Right atrium auricular region (tissue), 2 donors: Measurements from ENCODE around the gene DRAM2. TPM values are rescaled to one million over a fixed set of nuclear protein-coding genes. Genes with fewer than 3 reads are reported as not detected.

Experiments used
- DNase-seq: peaks from one replicate; pipeline ENCODE4 v3.0.0-alpha.2; 2019; ENCODE audit warnings: low spot score
- H3K27ac ChIP-seq, 2 donors: fragments of 200-600 bp; sonication (generic); 1 replicate in 1 of 2; 2 replicates in 1 of 2; pipeline ENCODE4 v1.5.1; 2016 to 2019
- H3K27me3 ChIP-seq, 2 donors: fragments of 200-600 bp; sonication (generic); one replicate each; pipeline versions ENCODE4 v1.5.1 to v1.6.0; 2017 to 2019
- H3K36me3 ChIP-seq: fragments of 200-600 bp; sonication (generic); one replicate; pipeline ENCODE4 v1.5.1; 2016
- H3K4me1 ChIP-seq, 2 donors: fragments of 200-600 bp; sonication (generic); one replicate each; pipeline versions ENCODE4 v1.5.1 to v1.6.0; 2017 to 2019
- H3K4me3 ChIP-seq, 2 donors: fragments of 200-600 bp; sonication (generic); 1 replicate in 1 of 2; 2 replicates in 1 of 2; pipeline ENCODE4 v1.5.1; 2017 to 2019; ENCODE audit warnings: mild to moderate bottlenecking in 1 of 2, moderate library complexity in 1 of 2
- H3K9me3 ChIP-seq, 2 donors: fragments of 200-600 bp; sonication (generic); one replicate each; pipeline ENCODE4 v1.5.1; 2019
- total RNA-seq, 2 donors: library from RNA; depleted of rRNA; stranded (reverse); fragments of >200 nt; gene quantifications; one replicate each; pipeline ENCODE4 v1.1.0, GENCODE V29; 2016
- TF ChIP-seq, protein P1 (sequence below), 2 donors: fragments of 200-600 bp; sonication (generic); IDR thresholded peaks; one replicate each; pipeline ENCODE4 v1.5.1; 2019; ENCODE audit warnings: antibody characterized with exemption in 2 of 2

Gene DRAM2
- total RNA-seq, 2 donors from 2014 or later, result 33.0 to 56.4 TPM

DNA sequence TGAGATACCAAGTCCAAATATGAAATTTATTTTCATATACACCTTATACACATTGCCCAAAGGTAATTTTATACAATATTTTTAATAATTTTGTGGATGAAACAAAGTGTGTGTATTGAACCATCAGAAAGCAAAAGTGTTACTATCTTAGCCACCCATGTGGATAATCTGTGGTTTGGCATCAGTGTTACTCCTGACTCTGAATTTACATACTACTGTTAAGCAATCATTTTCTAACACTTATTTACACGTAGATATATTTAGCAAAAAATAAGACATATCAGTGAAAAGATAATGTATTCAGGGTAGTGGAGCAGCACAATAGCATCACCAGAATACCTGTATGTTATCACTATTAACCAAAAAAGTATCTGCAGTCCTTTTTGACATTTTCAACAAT lies 36.8 kb upstream of the DRAM2 start:
- Histone ChIP-seq H3K27ac (no peak overlapping the region), H3K4me1 (no peaks in the 10 kb centered on the region), H3K36me3 (peaks cover 33% of the 10 kb centered on the region), H3K4me3 (no peak overlapping the region), H3K27me3 (no peaks in the 10 kb centered on the region), H3K9me3 (no peaks in the 10 kb centered on the region)
- no peak for DNase-seq
- TF ChIP-seq, protein P1, sequence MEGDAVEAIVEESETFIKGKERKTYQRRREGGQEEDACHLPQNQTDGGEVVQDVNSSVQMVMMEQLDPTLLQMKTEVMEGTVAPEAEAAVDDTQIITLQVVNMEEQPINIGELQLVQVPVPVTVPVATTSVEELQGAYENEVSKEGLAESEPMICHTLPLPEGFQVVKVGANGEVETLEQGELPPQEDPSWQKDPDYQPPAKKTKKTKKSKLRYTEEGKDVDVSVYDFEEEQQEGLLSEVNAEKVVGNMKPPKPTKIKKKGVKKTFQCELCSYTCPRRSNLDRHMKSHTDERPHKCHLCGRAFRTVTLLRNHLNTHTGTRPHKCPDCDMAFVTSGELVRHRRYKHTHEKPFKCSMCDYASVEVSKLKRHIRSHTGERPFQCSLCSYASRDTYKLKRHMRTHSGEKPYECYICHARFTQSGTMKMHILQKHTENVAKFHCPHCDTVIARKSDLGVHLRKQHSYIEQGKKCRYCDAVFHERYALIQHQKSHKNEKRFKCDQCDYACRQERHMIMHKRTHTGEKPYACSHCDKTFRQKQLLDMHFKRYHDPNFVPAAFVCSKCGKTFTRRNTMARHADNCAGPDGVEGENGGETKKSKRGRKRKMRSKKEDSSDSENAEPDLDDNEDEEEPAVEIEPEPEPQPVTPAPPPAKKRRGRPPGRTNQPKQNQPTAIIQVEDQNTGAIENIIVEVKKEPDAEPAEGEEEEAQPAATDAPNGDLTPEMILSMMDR (IDR thresholded peaks at IDR 0.05), result no peak

DNA sequence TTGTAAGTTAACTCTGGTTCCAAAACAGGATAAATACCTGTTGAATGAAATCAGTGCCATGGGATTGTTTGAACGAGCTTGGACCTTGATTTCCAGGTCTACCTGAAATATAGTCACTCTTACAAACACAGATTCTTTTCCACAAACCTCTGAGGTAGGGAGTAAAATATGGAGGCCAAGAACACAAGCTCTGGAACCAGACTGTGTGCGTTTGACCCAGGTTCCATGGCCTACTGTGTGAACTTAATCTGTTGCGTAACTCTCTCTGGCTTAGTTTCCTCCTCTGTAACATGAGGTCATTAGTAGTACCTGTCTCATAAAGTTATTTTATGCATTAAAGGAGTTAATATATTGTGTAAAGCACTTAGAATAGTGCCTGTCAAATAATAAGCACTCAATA lies 35.5 kb upstream of the DRAM2 start:
- no peak for DNase-seq
- H3K27ac ChIP-seq, result no peak overlapping the region
- H3K4me3 ChIP-seq, result no peak overlapping the region
- TF ChIP-seq, protein P1 (IDR thresholded peaks at IDR 0.05), result no peak
- H3K27me3 ChIP-seq, result no peaks in the 10 kb centered on the region
- H3K36me3 ChIP-seq, result peaks cover 33% of the 10 kb centered on the region
- no peaks in the 10 kb centered on the region for H3K4me1 ChIP-seq
- H3K9me3 ChIP-seq, result no peaks in the 10 kb centered on the region

DNA sequence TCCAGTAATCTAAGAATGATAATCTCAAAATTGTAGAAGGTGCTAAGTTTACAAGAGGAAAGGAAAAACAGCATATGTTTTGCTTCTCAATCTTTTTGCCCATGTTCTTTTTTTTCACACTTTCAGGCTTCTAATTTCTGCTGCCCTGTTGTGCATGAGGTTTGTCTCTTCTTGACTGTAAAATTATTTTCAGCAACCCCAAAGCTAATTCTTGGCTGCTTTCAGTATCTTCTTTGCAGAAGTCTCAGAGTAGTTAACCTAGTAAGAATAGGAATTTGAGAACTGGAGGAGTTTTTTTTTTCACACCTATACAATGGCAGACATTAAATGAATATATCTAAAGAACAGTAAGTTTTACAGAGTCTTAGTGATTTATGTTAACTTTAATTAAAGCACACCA lies 34.2 kb upstream of the DRAM2 start:
- Histone ChIP-seq H3K36me3 (peaks cover 30% of the 10 kb centered on the region), H3K27me3 (no peaks in the 10 kb centered on the region), H3K9me3 (no peaks in the 10 kb centered on the region), H3K4me3 (no peak overlapping the region), H3K4me1 (no peaks in the 10 kb centered on the region), H3K27ac (no peak overlapping the region)
- TF ChIP-seq, protein P1 (IDR thresholded peaks at IDR 0.05), result no peak
- DNase-seq, result no peak

DNA sequence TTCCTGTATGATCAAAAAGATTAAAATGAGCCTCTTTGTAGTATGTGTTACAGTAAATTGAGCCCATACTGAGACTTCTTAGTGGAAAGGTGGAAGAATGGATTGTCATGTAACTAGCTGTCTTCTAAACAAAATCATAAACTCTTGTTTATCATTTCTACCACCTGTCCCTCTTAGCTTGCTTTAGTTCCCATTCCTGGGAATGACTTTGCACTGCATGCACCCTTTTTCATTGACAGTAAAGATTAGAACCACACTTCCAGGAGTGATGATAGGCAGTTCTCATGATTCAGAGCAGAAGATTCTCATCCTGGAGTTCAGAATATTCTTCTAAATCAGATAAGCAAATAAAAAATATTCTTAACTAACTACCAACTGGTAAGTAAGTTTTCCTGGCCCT lies 32.6 kb upstream of the DRAM2 start:
- no peaks in the 10 kb centered on the region for H3K4me1 ChIP-seq
- H3K27me3 ChIP-seq, result no peaks in the 10 kb centered on the region
- H3K36me3 ChIP-seq, result peaks cover 28% of the 10 kb centered on the region
- no peak for DNase-seq
- H3K4me3 ChIP-seq, result no peak overlapping the region
- no peaks in the 10 kb centered on the region for H3K9me3 ChIP-seq
- no peak overlapping the region for H3K27ac ChIP-seq
- TF ChIP-seq, protein P1 (IDR thresholded peaks at IDR 0.05), result no peak

DNA sequence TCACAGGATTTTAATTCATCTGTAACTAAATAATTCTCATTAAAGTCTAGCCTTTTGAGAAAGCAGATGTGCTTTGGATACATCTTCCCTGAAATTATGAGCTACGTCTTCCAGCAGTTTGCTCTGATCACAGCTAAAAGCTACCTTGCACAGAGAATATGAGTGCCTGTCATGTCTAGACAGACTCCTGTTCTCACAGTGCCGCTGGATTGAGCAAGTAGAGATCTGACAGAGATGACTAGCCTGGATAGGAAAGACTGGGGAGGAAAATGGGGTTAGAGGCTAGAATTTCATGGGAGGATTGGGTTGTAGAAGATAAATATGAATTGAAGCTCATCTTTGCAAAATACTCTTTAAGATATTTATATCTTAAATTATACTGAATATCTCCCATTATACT lies 24.3 kb upstream of the DRAM2 start:
- no peak overlapping the region for H3K27ac ChIP-seq
- peaks cover 35% of the 10 kb centered on the region for H3K36me3 ChIP-seq
- no peaks in the 10 kb centered on the region for H3K4me1 ChIP-seq
- TF ChIP-seq, protein P1 (IDR thresholded peaks at IDR 0.05), result no peak
- no peaks in the 10 kb centered on the region for H3K9me3 ChIP-seq
- DNase-seq, result no peak
- no peak overlapping the region for H3K4me3 ChIP-seq
- H3K27me3 ChIP-seq, result no peaks in the 10 kb centered on the region

DNA sequence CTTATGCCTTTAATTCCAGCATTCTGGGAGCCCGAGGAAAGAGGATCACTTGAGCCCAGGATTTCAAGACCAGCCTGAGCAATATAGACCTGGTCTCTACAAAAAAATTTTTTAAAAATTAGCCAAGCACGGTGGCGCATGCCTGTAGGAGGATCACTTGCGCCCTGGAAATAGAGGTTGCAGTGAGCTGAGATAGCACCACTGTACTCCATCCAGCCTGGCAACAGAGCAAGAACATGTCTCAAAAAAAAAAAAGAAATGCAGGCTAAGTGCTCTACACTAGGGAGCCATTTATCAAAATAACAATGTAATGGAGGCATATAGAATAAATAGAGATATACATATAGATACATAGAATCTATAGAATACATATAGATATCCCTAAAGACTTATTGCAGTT lies 23.5 kb upstream of the DRAM2 start:
- no peaks in the 10 kb centered on the region for H3K9me3 ChIP-seq
- H3K27ac ChIP-seq, result no peak overlapping the region
- DNase-seq, result no peak
- peaks cover 36% of the 10 kb centered on the region for H3K36me3 ChIP-seq
- H3K4me3 ChIP-seq, result no peak overlapping the region
- no peaks in the 10 kb centered on the region for H3K27me3 ChIP-seq
- H3K4me1 ChIP-seq, result no peaks in the 10 kb centered on the region
- TF ChIP-seq, protein P1 (IDR thresholded peaks at IDR 0.05), result no peak
